Measurements from ENCODE around the gene BANK1. TPM values are rescaled to one million over a fixed set of nuclear protein-coding genes. Genes with fewer than 3 reads are reported as not detected.

BANK1 gene
- total RNA-seq, 1 experiment from 2014 or later, result 2.4 TPM

DNA sequence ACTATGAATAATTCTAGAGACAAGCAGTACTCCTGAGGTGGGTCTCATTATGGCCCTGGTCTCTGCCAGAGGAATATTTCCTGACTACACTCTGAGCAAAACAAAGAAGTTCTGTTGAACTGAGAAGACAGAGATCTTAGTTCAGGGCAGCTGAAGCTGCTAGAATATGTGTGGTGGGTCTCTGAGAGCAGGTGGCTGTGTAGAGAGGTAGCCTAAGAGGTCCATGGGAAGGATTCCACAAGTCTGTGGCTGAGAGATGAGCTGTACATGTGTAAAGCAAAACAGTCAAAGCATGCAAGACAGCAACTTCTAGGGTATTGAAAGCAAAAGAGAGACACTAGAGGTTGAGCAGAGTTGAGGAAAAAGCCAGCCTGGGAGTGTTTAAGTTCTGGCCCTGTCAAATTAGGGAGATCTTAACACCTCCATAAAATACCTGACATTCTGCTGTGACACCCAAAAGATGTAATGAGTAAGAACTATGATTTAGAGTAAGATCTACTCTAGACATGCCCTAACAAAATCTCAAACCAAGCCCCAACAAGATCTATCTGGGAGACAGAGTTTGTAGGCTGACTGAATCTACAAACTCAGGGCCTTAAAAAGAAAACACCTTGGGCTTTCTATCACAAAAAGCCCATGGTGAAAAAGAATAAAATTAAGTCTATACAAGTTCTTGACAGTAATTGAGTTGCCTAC lies 274.4 kb downstream of the BANK1 start:
- H3K27me3 ChIP-seq (ENCODE audit: insufficient read depth, low read length), result no peaks in the 10 kb centered on the region
- H3K9me3 ChIP-seq (ENCODE audit: control insufficient read depth in 1 of 2, insufficient read depth in 1 of 2, low read depth in 1 of 2, low read length in 2 of 2), result no peaks in the 10 kb centered on the region
- no peaks in the 10 kb centered on the region for H3K4me1 ChIP-seq (ENCODE audit: control insufficient read depth in 1 of 2, insufficient read depth in 2 of 2, low read length in 2 of 2)
- ChIA-PET POLR2A (interaction anchor here (0.6 kb wide), 1 partner anchor 87 kb away, joined by 3 read pairs; no protein-coding TSS in a partner anchor), RAD21 (ENCODE audit: low non-redundant PET in 1 of 2, low total read pairs in 2 of 2, uncharacterized antibody in 2 of 2, unreplicated experiment in 2 of 2) (no interaction called here), CTCF (no interaction called here)
- no peak for TF ChIP-seq RAD21 (IDR thresholded peaks at IDR 0.05; ENCODE audit: low read depth)
- TF ChIP-seq, protein P1, sequence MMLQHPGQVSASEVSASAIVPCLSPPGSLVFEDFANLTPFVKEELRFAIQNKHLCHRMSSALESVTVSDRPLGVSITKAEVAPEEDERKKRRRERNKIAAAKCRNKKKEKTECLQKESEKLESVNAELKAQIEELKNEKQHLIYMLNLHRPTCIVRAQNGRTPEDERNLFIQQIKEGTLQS (IDR thresholded peaks at IDR 0.05), result no peak
- no peak for TF ChIP-seq FOSL1 (IDR thresholded peaks at IDR 0.05; ENCODE audit: low read depth)
- no peak for TF ChIP-seq YY1 (IDR thresholded peaks at IDR 0.05; ENCODE audit: extremely low read depth, insufficient replicate concordance, low read depth, low read length)
- H3K36me3 ChIP-seq (ENCODE audit: control insufficient read depth in 1 of 2, insufficient read depth in 2 of 2, low read length in 2 of 2), result no peaks in the 10 kb centered on the region
- no peak overlapping the region for H3K4me3 ChIP-seq (replicated peaks in 1 of 2; ENCODE audit: low read depth in 1 of 2, low read length in 2 of 2)
- no peak overlapping the region for H3K9ac ChIP-seq (ENCODE audit: low read length)
- H4K20me1 ChIP-seq (ENCODE audit: insufficient read depth), result no peaks in the 10 kb centered on the region
- ATAC-seq (no peak), DNase-seq (ENCODE audit: low read depth, low spot score) (no peak)
- no peak overlapping the region for H3K27ac ChIP-seq (ENCODE audit: low read depth, low read length)
- H3K9me2 ChIP-seq (ENCODE audit: insufficient read depth), result no peaks in the 10 kb centered on the region
- BruUV-seq (replicated peaks), result no TSS peak
- H2AFZ ChIP-seq (ENCODE audit: low read depth, low read length, poor library complexity, severe bottlenecking), result no peak overlapping the region
- no peak overlapping the region for H3K4me2 ChIP-seq (ENCODE audit: low read length)
- no peaks in the 10 kb centered on the region for H3K79me2 ChIP-seq (ENCODE audit: insufficient read depth, low read length)
- intact Hi-C loops (cut with micrococcal nuclease), result no loop called here

DNA sequence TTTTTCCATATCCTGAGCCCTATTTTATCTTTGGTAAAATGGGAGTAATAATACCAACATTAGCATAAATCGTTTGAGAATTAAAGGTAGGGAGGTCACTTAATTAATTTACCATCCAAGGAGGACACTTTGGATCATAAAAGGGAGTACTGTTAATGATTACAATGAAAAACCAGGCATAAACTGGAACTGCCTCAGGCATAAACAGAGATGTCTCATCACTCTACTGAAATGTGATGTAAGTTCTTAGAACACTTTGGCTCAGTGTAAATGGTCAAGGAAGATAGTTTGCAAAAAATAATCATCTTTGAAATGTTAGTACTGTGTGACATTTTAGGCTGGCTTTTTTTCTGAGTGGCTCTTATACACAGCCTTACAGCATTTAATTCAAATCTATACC lies 286.1 kb downstream of the BANK1 start:
- H3K9me2 ChIP-seq (ENCODE audit: insufficient read depth), result no peaks in the 10 kb centered on the region
- no peak overlapping the region for H3K9ac ChIP-seq (ENCODE audit: low read length)
- no peak overlapping the region for H3K4me2 ChIP-seq (ENCODE audit: low read length)
- no peak overlapping the region for H3K27ac ChIP-seq (ENCODE audit: low read depth, low read length)
- BruUV-seq (replicated peaks), result no TSS peak
- H2AFZ ChIP-seq (ENCODE audit: low read depth, low read length, poor library complexity, severe bottlenecking), result no peak overlapping the region
- no peak overlapping the region for H3K4me3 ChIP-seq (replicated peaks in 1 of 2; ENCODE audit: low read depth in 1 of 2, low read length in 2 of 2)
- CTCF ChIA-PET, result no interaction called here
- no peak for TF ChIP-seq ELF1 (IDR thresholded peaks at IDR 0.05; ENCODE audit: borderline replicate concordance, low read depth)
- no peak for DNase-seq (ENCODE audit: low read depth, low spot score)
- RAD21 ChIA-PET (ENCODE audit: low non-redundant PET in 1 of 2, low total read pairs in 2 of 2, uncharacterized antibody in 2 of 2, unreplicated experiment in 2 of 2), result no interaction called here
- POLR2A ChIA-PET, result no interaction called here
- no peaks in the 10 kb centered on the region for H3K9me3 ChIP-seq (ENCODE audit: control insufficient read depth in 1 of 2, insufficient read depth in 1 of 2, low read depth in 1 of 2, low read length in 2 of 2)
- no peaks in the 10 kb centered on the region for H3K4me1 ChIP-seq (ENCODE audit: control insufficient read depth in 1 of 2, insufficient read depth in 2 of 2, low read length in 2 of 2)
- H3K36me3 ChIP-seq (ENCODE audit: control insufficient read depth in 1 of 2, insufficient read depth in 2 of 2, low read length in 2 of 2), result no peaks in the 10 kb centered on the region
- H3K79me2 ChIP-seq (ENCODE audit: insufficient read depth, low read length), result no peaks in the 10 kb centered on the region
- H4K20me1 ChIP-seq (ENCODE audit: insufficient read depth), result no peaks in the 10 kb centered on the region
- no peaks in the 10 kb centered on the region for H3K27me3 ChIP-seq (ENCODE audit: insufficient read depth, low read length)
- ATAC-seq, result no peak
- intact Hi-C loops (cut with micrococcal nuclease), result no loop called here

Data from HCT116 (cell line).